ENCODE measurements around the gene EHMT1. TPM values are rescaled to one million over a fixed set of nuclear protein-coding genes. Genes with fewer than 3 reads are reported as not detected.
"Not testable (repeated sequence)": the region's sequence is repeated elsewhere in the genome, so short reads cannot be mapped to it uniquely, and the experiment has no call there.

Gene EHMT1
- total RNA-seq, 1 donor from 2014 or later = 48.0 TPM

- peak; percentile 87 for ATAC-seq
Observed at GRCh38 chr9:137720571-137721110, 101.8 kb downstream of the EHMT1 start.

DNA sequence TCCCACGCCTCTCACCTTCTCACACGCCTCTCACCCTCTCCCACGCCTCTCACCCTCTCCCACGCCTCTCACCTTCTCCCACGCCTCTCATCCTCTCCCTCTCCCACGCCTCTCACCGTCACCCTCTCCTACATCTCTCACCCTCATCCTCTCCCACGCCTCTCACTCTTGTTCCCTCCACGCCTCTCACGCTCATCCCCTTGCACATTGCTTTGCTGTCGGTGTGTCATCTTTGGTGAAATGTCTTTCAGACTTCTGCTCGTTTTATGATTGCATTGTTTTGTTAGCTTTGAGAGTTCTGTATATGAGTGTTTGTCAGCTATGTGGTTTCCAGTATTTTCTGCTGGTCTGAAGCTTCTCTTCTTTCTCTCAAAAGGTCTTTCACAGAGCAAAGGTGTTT lies 102.7 kb downstream of the EHMT1 start:
- no peak for ATAC-seq

- ATAC-seq = no peak
Observed at GRCh38 chr9:137721899-137722298, 103.1 kb downstream of the EHMT1 start.

DNA sequence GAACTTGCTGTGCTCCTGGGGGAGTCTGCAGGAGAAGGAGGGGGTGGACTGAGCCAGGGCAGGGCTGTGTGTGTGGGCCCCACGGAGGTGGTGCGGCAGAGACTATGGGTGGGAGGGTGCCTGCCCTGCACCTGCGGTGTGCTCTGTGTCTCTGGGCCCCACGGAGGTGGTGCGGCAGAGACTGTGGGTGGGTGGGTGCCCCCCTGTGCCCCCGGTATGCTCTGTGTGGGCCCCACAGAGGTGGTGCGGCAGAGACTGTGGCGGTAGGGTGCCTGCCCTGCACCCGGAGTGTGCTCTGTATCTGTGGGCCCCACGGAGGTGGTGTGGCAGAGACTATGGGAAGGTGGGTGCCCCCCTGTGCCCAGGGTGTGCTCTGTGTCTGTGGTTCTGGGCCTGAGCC lies 103.7 kb downstream of the EHMT1 start:
- no peak for ATAC-seq

- ATAC-seq = not testable (repeated sequence)
Observed at GRCh38 chr9:137723356-137723755, 104.6 kb downstream of the EHMT1 start.

DNA sequence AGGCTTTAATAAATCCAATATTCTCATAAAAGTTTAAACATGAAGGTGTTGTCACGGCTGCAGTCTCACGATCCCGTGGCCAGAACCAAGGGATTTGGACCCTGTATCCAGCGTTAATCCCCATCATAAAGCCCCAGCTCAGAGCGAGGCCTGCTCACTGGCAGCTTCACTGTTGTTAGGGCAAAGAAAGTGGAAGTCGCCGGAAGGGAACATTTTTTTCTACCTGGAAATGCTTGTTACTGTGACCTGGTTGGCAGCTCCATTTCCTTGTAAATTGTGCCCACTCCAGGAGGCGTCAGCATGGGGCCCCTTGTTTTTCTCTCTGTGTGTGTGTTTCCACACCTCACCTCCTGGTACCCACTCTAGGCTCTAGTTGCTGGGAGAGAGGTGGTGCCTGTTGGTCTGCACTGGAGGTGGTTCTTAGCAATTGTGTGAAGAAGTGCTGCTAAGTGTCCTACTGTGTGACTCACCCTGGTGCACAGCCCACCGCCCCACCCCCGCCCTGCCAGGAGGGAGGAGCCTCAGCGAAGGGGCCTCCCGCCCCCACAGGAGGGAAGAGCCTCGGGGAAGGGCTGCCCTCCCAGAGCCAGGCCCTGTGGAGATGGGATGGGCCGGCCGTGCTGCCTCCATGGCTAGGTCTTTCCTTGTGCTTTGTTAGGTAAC lies 105.1 kb downstream of the EHMT1 start:
- peak; percentile 58 for ATAC-seq

DNA sequence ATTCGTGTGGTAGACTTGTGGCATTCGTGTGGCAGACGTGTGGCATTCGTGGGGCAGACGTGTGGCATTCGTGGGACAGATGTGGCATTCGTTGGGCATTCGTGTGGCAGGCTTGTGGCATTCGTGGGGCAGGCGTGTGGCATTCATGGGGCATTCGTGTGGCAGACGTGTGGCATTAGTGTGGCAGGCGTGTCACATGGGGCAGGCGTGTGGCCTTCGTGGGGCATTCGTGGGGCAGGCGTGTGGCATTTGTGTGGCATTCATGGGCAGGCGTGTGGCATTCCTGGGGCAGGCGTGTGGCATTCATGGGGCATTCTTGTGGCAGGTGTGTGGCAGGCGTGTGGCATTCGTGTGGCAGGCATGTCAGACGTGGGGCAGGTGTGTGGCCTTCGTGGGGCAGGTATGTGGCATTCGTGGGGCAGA lies 106.0 kb downstream of the EHMT1 start:
- no peak for ATAC-seq

DNA sequence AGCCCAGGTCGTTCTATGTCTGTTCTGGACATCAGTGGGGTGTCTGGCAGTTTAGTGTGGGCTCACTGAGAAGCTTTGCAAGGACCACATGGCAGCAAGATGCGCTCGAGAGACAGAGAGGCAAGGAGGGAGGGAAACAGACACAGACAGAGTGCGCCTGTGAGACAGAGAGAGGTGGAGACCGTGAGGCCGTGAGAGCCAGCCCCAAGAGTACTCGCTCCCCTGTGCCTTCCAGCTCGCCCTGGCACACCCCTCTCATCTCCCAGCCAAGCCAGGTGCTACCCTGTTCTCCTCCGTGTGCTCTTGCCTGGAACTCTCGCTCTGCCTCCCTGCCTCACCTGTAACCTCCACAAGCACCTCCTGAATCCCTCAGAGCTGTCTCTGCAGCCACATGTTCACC lies 106.8 kb downstream of the EHMT1 start:
- ATAC-seq = no peak

DNA sequence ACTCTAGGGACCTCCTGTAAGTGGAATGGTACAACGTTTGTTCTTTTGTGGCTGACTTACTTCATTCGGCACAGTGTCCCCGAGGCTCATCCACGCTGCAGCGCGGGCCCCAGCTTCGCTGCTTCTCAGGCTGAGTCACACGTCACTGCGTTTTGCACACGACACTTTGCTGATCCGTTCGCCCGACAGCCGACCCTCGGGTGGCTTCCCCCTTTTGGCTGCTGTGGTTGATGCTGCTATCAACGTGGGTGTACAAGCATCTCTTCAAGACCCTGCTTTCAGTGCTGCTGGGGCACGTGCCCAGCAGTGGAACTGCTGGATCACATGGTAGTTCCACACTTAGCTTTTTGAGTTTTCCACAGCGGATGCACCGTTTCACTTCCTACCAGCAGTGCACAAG lies 107.5 kb downstream of the EHMT1 start:
- not testable (repeated sequence) for ATAC-seq

DNA sequence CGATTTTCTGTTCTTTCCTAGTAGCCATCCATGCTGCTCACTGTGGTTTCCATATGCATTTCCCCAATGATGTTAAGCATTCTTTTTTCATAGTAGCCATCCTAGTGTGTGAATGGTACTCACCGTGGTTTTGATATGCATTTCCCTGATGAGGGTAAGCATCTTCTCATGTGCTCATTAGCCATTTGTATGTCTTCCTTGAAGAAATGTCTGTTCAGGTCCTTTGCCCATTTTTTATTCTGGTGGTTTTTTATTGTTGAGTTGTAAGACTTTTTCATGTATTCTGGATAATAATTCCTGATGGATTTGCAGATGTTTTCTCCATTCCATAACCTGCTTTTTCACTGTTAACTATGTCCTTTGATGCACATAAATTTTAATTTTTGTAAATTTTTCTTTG lies 108.0 kb downstream of the EHMT1 start:
- ATAC-seq = no peak

GRCh38 chr9:137727716-137728115 lies 108.9 kb downstream of the EHMT1 start:
- no peak for ATAC-seq

DNA sequence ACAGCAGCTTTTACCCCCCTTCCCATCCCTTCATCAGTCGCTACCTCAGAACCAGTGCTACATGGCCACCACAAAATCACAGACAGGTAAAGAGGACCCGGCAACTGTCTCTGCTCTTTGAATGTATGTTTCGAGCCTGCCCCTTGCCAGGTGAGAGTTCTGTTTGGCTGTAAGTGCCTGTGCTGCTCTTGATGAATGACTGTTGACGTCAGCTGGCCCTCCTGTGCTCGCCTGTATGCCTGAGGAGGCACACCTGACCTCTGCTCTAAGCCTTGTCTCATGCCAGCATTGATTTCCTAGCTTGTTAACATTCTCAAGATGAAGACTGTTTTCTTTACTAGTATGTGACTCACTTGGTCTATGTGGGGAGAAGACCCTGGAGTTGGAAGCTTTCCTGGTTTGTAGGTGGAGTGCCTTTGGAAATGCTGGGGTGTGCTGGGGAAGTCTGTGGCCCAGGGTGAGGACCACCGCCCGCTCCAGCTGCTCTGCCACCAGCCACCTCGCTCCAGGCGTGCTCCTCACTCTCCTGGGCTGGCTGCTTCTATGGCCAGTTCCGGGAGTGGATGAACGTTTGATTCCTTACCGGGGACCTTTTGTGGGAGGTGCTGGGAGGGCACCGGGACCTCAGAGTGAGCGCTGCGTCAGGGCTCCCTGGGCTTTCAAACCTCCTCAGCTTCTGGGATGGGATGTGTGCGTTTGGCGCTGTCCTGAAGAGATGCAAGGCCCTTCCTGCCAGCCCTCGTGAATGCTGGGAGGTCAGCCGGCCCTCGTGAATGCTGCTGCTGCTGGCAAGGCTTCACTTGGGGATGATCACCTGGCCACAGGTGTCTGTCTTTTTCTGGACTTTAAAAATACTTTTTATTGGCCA lies 109.9 kb downstream of the EHMT1 start:
- ATAC-seq = no peak

DNA sequence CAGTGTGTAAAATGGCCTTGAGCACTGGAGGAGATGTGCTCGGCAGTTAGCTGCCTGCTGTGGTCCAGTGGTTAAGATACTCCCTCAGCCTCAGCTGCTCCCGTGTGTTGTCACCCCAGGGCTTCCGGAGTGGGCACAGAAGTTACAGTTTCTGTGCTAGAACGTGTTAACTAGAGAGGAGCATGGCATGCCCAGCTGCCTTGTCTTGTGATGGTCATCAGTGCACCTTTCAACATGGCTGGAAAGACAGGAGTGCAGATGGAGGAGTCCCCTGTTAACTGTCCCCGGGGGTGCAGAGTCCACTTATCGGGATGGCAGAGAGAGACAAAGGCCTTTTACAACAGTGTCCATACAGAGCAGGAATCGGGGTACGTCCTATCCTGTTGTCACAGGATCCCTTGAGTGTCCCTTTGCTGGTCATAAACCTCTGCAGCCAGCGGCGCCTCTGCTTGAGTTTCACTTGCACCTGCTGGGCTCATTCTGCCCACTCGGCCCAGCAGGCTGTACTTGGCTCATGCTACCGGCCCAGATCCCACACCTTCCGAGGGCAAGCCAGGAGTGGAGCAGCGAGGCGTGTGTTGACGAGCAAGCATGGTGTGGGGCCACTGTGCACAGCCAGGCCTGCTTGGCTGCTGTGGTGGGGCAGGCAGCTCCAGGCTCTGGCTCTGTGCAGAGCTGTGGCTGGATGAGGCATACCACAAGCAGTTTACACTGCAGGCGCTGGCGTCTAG lies 112.6 kb downstream of the EHMT1 start:
- peak; percentile 68 for ATAC-seq

DNA sequence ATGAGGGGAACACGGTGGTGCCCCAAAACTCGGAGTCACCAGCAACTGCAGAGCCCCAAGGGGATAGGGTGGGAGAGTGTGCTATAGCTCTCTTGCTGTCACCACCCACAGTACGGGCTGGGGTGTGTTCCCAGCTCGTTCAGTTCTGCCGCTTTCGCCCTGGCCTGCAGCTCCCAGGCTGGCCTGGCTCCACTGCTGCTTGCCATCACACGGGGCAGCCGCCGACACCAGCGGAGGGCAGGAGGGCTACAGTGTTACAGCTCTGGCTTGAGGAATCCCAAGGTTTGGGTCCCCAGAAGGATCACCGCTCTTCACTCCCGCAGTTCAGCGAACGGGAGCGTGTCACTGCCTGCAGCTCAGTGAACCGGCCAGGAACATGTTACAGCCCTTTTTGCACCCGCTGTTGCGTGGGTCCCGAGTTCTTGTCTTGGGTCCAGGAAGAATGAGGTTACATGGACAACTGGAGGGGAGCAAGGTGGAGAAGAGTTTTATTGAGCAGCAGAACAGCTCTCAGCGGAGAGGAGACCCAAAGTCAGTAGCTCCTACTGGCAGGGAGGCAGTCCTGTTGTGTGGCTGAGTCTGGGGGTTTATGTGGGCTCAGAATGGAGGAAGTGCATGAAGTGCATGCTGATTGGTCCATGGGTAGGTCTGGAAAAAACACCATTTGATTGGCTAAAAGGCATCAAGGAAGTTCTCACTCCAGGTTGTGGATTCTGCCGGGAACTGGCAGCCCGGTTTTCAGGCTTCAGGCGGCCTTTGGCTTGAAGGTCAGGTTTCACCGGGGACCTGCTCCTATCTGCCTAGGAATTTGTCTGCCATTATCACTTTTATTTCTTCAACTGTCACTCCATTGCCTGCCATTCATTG lies 113.4 kb downstream of the EHMT1 start:
- ATAC-seq = peak; percentile 61

GRCh38 chr9:137733429-137733828 lies 114.6 kb downstream of the EHMT1 start:
- no peak for ATAC-seq

DNA sequence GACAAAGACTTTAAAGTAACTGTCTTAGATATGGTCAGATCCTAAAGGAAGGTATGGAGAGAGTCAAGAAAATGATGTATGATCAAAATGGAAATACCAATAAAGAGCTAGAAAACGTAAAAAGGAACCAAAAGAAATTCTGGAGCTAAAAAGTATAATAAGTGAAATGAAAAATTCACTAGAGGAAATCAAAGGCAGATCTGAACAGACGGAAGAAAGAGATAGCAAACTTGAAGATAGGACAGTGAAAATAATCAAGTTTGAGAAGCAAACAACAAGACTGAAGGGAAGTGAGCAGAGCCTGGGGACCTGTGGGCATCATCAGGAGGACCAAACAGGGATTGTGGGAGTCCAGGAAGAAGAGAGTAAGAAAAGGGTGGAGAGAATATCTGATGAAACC lies 115.4 kb downstream of the EHMT1 start:
- no peak for ATAC-seq

- peak; percentile 29 for ATAC-seq
Observed at GRCh38 chr9:137738182-137738696, 119.4 kb downstream of the EHMT1 start.

DNA sequence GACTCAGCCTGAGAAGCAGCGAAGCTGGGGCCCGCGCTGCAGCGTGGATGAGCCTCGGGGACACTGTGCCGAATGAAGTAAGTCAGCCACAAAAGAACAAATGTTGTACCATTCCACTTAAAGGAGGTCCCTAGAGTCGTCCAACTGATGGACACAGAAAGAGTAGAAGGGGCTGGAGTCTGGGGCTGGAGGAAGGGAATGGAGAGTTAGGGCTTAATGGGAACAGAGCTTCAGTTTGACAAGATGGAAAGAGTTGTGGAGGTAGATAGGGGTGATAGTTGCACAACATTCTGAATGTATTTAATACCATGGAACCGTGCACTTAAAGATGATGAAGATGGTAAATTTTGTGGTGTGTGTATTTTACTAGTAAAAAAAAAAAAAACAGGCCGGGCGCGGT lies 119.9 kb downstream of the EHMT1 start:
- no peak for ATAC-seq

- ATAC-seq = no peak
Observed at GRCh38 chr9:137739371-137740309, 120.8 kb downstream of the EHMT1 start.

GRCh38 chr9:137740312-137740711 lies 121.5 kb downstream of the EHMT1 start:
- no peak for ATAC-seq

GRCh38 chr9:137741330-137741729 lies 122.5 kb downstream of the EHMT1 start:
- no peak for ATAC-seq

Data from esophagus mucosa (tissue), 1 donor.